ENCODE data around the gene FAM13A.

The FAM13A gene

GRCh38 chr4:88693792-88694191, 363.2 kb downstream of the FAM13A start:
- Histone ChIP-seq H3K9me2 (replicated peaks; ENCODE audit: control insufficient read depth, low read length) (no peaks in the 10 kb centered on the region), H3K4me1 (ENCODE audit: control insufficient read depth, low read length) (no peaks in the 10 kb centered on the region), H3K36me3 (ENCODE audit: control insufficient read depth, low read length) (no peaks in the 10 kb centered on the region), H3K4me3 (ENCODE audit: low read length) (no peak overlapping the region), H3K27ac (ENCODE audit: low read depth, low read length) (no peak overlapping the region), H3F3A (ENCODE audit: control insufficient read depth, insufficient read depth) (no peaks in the 10 kb centered on the region), H3K9me3 (ENCODE audit: control insufficient read depth, insufficient read depth, low read length) (no peaks in the 10 kb centered on the region), H3K4me2 (ENCODE audit: low read length) (no peak overlapping the region), H3K27me3 (ENCODE audit: control insufficient read depth, low read length) (no peaks in the 10 kb centered on the region), H3K79me2 (ENCODE audit: control insufficient read depth, low read length) (no peaks in the 10 kb centered on the region), H4K20me1 (ENCODE audit: control insufficient read depth, insufficient read depth, low read depth, low read length) (no peaks in the 10 kb centered on the region)
- TF ChIP-seq CTCF (IDR thresholded peaks at IDR 0.05; ENCODE audit: low read depth, low read length, poor library complexity, severe bottlenecking) (no peak), EZH2phosphoT487 (IDR thresholded peaks at IDR 0.05; ENCODE audit: borderline replicate concordance, low read length) (no peak)

- Histone ChIP-seq H3K27me3 (ENCODE audit: control insufficient read depth, low read length) (no peaks in the 10 kb centered on the region), H3F3A (ENCODE audit: control insufficient read depth, insufficient read depth) (no peaks in the 10 kb centered on the region), H3K27ac (ENCODE audit: low read depth, low read length) (no peak overlapping the region), H3K4me1 (ENCODE audit: control insufficient read depth, low read length) (no peaks in the 10 kb centered on the region), H3K36me3 (ENCODE audit: control insufficient read depth, low read length) (no peaks in the 10 kb centered on the region), H3K4me3 (ENCODE audit: low read length) (no peak overlapping the region), H3K79me2 (ENCODE audit: control insufficient read depth, low read length) (no peaks in the 10 kb centered on the region), H3K9me2 (replicated peaks; ENCODE audit: control insufficient read depth, low read length) (no peaks in the 10 kb centered on the region), H3K9me3 (ENCODE audit: control insufficient read depth, insufficient read depth, low read length) (no peaks in the 10 kb centered on the region), H4K20me1 (ENCODE audit: control insufficient read depth, insufficient read depth, low read depth, low read length) (no peaks in the 10 kb centered on the region), H3K4me2 (ENCODE audit: low read length) (no peak overlapping the region)
- no peak for TF ChIP-seq EZH2phosphoT487 (IDR thresholded peaks at IDR 0.05; ENCODE audit: borderline replicate concordance, low read length)
- TF ChIP-seq CTCF (IDR thresholded peaks at IDR 0.05; ENCODE audit: low read depth, low read length, poor library complexity, severe bottlenecking): no peak
These were observed 366.6 kb downstream of the FAM13A start for GRCh38 chr4:88690355-88690754.

GRCh38 chr4:88681209-88681608, 375.8 kb downstream of the FAM13A start:
- no peaks in the 10 kb centered on the region for H3K9me3 ChIP-seq (ENCODE audit: control insufficient read depth, insufficient read depth, low read length)
- TF ChIP-seq CTCF (IDR thresholded peaks at IDR 0.05; ENCODE audit: low read depth, low read length, poor library complexity, severe bottlenecking): no peak
- TF ChIP-seq EZH2phosphoT487 (IDR thresholded peaks at IDR 0.05; ENCODE audit: borderline replicate concordance, low read length): no peak
- no peaks in the 10 kb centered on the region for H3K4me1 ChIP-seq (ENCODE audit: control insufficient read depth, low read length)
- no peaks in the 10 kb centered on the region for H3K9me2 ChIP-seq (replicated peaks; ENCODE audit: control insufficient read depth, low read length)
- no peak overlapping the region for H3K4me3 ChIP-seq (ENCODE audit: low read length)
- H3K27ac ChIP-seq (ENCODE audit: low read depth, low read length): no peak overlapping the region
- no peaks in the 10 kb centered on the region for H3K79me2 ChIP-seq (ENCODE audit: control insufficient read depth, low read length)
- H3K27me3 ChIP-seq (ENCODE audit: control insufficient read depth, low read length): no peaks in the 10 kb centered on the region
- peaks cover 5% of the 10 kb centered on the region for H3K36me3 ChIP-seq (ENCODE audit: control insufficient read depth, low read length)
- H3K4me2 ChIP-seq (ENCODE audit: low read length): no peak overlapping the region
- H4K20me1 ChIP-seq (ENCODE audit: control insufficient read depth, insufficient read depth, low read depth, low read length): no peaks in the 10 kb centered on the region
- no peaks in the 10 kb centered on the region for H3F3A ChIP-seq (ENCODE audit: control insufficient read depth, insufficient read depth)

Measured in DOHH2 (cell line).